Fibroblast of lung (primary cell): ENCODE data around the gene ALKBH4. TPM values are rescaled to one million over a fixed set of nuclear protein-coding genes. Genes with fewer than 3 reads are reported as not detected.

Source experiments
- DNase-seq, 2 donors: peaks; one replicate each; pipeline versions ENCODE4 v3.0.0 to v3.0.0-alpha.2; 2010; ENCODE audit warnings: low read depth in 2 of 2
- H2AFZ ChIP-seq: 2 replicates; pipeline ENCODE4 v1.5.1; 2012; ENCODE audit warnings: low read length, control low read depth, inconsistent platforms
- H3K27ac ChIP-seq: 2 replicates; pipeline ENCODE4 v1.5.1; 2011; ENCODE audit warnings: low read length, control low read depth; ENCODE audit not compliant: insufficient read depth
- H3K27me3 ChIP-seq: 2 replicates; pipeline ENCODE4 v1.5.1; 2011; ENCODE audit warnings: mild to moderate bottlenecking, low read length; ENCODE audit not compliant: control insufficient read depth, insufficient read depth
- H3K36me3 ChIP-seq: 2 replicates; pipeline ENCODE4 v1.5.1; 2011; ENCODE audit warnings: low read length; ENCODE audit not compliant: control insufficient read depth, insufficient read depth
- H3K4me1 ChIP-seq: 2 replicates; pipeline ENCODE4 v1.5.1; 2011; ENCODE audit warnings: low read length; ENCODE audit not compliant: control insufficient read depth, insufficient read depth; ENCODE audit errors: extremely low read depth
- H3K4me2 ChIP-seq: 2 replicates; pipeline ENCODE4 v1.5.1; 2011; ENCODE audit warnings: low read length, control low read depth; ENCODE audit not compliant: insufficient read depth; ENCODE audit errors: extremely low read depth
- H3K4me3 ChIP-seq, 4 experiments: fragments of 200-600 bp in 1 of 4; sonication (generic) in 1 of 4; replicated peaks in 1 of 4; 2 replicates each; pipeline ENCODE4 v1.5.1; 2011 to 2016; ENCODE audit warnings: low read length in 4 of 4, low read depth in 3 of 4, mild to moderate bottlenecking in 3 of 4, control low read depth in 2 of 4, inconsistent platforms in 1 of 4, mixed read lengths in 1 of 4; ENCODE audit not compliant: insufficient read depth in 1 of 4; ENCODE audit errors: control extremely low read depth in 1 of 4
- H3K79me2 ChIP-seq: 2 replicates; pipeline ENCODE4 v1.5.1; 2012; ENCODE audit warnings: mild to moderate bottlenecking, low read length, inconsistent platforms; ENCODE audit not compliant: control insufficient read depth, insufficient read depth
- H3K9ac ChIP-seq: 2 replicates; pipeline ENCODE4 v1.5.1; 2011; ENCODE audit warnings: mild to moderate bottlenecking, low read length, control low read depth; ENCODE audit not compliant: insufficient read depth
- H3K9me3 ChIP-seq: 2 replicates; pipeline ENCODE4 v1.5.1; 2012; ENCODE audit warnings: low read depth, low read length; ENCODE audit not compliant: control insufficient read depth, insufficient read depth
- H4K20me1 ChIP-seq: 2 replicates; pipeline ENCODE4 v1.5.1; 2011; ENCODE audit warnings: low read length; ENCODE audit not compliant: control insufficient read depth, insufficient read depth; ENCODE audit errors: extremely low read depth
- CTCF ChIP-seq, 2 donors: IDR thresholded peaks in 1 of 2; conservative IDR thresholded peaks in 1 of 2; 1 replicate in 1 of 2; 2 replicates in 1 of 2; pipeline ENCODE4 v1.5.1; 2011 to 2012; ENCODE audit warnings: low read length in 2 of 2, control low read depth in 1 of 2, inconsistent platforms in 1 of 2, low read depth in 1 of 2, mild to moderate bottlenecking in 1 of 2
- EZH2 ChIP-seq: IDR thresholded peaks from 2 replicates; pipeline ENCODE4 v1.5.1; 2012; ENCODE audit warnings: low read length, control low read depth, mild to moderate bottlenecking; ENCODE audit errors: missing control alignments
- polyA plus RNA-seq, 2 donors: library from polyadenylated mRNA; depleted of rRNA in 1 of 2; stranded (reverse) in 1 of 2; unstranded in 1 of 2; fragments of >200 nt; gene quantifications; 2 replicates each; pipeline ENCODE4 v1.2.1, GENCODE V29; 2011 to 2012; ENCODE audit warnings: missing spikeins in 1 of 2
- total RNA-seq: library from RNA; depleted of rRNA; stranded (reverse); fragments of >200 nt; gene quantifications from 2 replicates; pipeline ENCODE4 v1.2.1, GENCODE V29; 2014

The ALKBH4 gene
- total and polyA plus RNA-seq, 2 donors (not counting 1 experiment from before 2014, with no cell fraction given) = 3.7 to 13.2 TPM

GRCh38 chr7:102450242-102450641 is 14.4 kb downstream of the ALKBH4 start:
- H3K79me2 ChIP-seq = no peaks in the 10 kb centered on the region
- peaks cover 4% of the 10 kb centered on the region for H3K36me3 ChIP-seq
- H3K4me1 ChIP-seq = no peaks in the 10 kb centered on the region
- H3K27ac ChIP-seq = no peak overlapping the region
- H3K4me2 ChIP-seq = no peak overlapping the region
- no peaks in the 10 kb centered on the region for H3K9me3 ChIP-seq
- no peak for DNase-seq
- no peaks in the 10 kb centered on the region for H3K27me3 ChIP-seq
- TF ChIP-seq CTCF (conservative IDR thresholded peaks at IDR 0.05 in 1 of 2, IDR thresholded peaks at IDR 0.05 in 1 of 2; ENCODE audit: low read depth in 1 of 2, low read length in 2 of 2) (no peak), EZH2 (no peak)
- H4K20me1 ChIP-seq = no peaks in the 10 kb centered on the region
- no peak overlapping the region for H3K4me3 ChIP-seq
- no peak overlapping the region for H3K9ac ChIP-seq
- no peak overlapping the region for H2AFZ ChIP-seq

GRCh38 chr7:102449136-102449535 is 15.5 kb downstream of the ALKBH4 start:
- H3K4me3 ChIP-seq = no peak overlapping the region
- no peak for DNase-seq
- no peaks in the 10 kb centered on the region for H3K79me2 ChIP-seq
- H3K9ac ChIP-seq = no peak overlapping the region
- H3K27me3 ChIP-seq = no peaks in the 10 kb centered on the region
- H2AFZ ChIP-seq = no peak overlapping the region
- no peaks in the 10 kb centered on the region for H3K9me3 ChIP-seq
- peaks cover 6% of the 10 kb centered on the region for H3K36me3 ChIP-seq
- H3K4me1 ChIP-seq = no peaks in the 10 kb centered on the region
- TF ChIP-seq CTCF (conservative IDR thresholded peaks at IDR 0.05 in 1 of 2, IDR thresholded peaks at IDR 0.05 in 1 of 2; ENCODE audit: low read depth in 1 of 2, low read length in 2 of 2) (no peak), EZH2 (no peak)
- no peak overlapping the region for H3K4me2 ChIP-seq
- H3K27ac ChIP-seq = no peak overlapping the region
- H4K20me1 ChIP-seq = no peaks in the 10 kb centered on the region

GRCh38 chr7:102447311-102447710 is 17.4 kb downstream of the ALKBH4 start:
- no peak for TF ChIP-seq EZH2
- TF ChIP-seq CTCF (conservative IDR thresholded peaks at IDR 0.05 in 1 of 2, IDR thresholded peaks at IDR 0.05 in 1 of 2; ENCODE audit: low read depth in 1 of 2, low read length in 2 of 2) = no peak
- Histone ChIP-seq H3K27ac (no peak overlapping the region), H3K4me3 (no peak overlapping the region), H4K20me1 (no peaks in the 10 kb centered on the region), H3K4me1 (no peaks in the 10 kb centered on the region), H3K36me3 (peaks cover 6% of the 10 kb centered on the region), H3K27me3 (no peaks in the 10 kb centered on the region), H3K4me2 (no peak overlapping the region), H2AFZ (no peak overlapping the region), H3K9me3 (no peaks in the 10 kb centered on the region), H3K79me2 (no peaks in the 10 kb centered on the region), H3K9ac (no peak overlapping the region)
- no peak for DNase-seq
